Spleen (tissue), 7 donors: Measurements from ENCODE around the gene DIP2C.
A peak's percentile ranks its signal among the peaks of the same experiment; 100 is the strongest.

Experiments used
- CTCF ChIP-seq, 11 experiments: fragments of 200-600 bp in 7 of 11; fragments of 450-650 bp in 4 of 11; sonication (generic) in 4 of 11; IDR thresholded peaks in 8 of 11; conservative IDR thresholded peaks in 3 of 11; 1 replicate in 7 of 11; 2 replicates in 4 of 11; pipeline versions ENCODE4 v1.4.0 to v1.8.0; 2016 to 2021; ENCODE audit warnings: antibody characterized with exemption in 11 of 11, inconsistent platforms in 4 of 11, mild to moderate bottlenecking in 1 of 11
- POLR2AphosphoS5 ChIP-seq, 3 donors: sonication (generic); formaldehyde crosslinking; IDR thresholded peaks; one replicate each; pipeline ENCODE4 v1.5.1; 2017; ENCODE audit warnings: antibody characterized with exemption in 3 of 3
- donor health status: DM: no; HTN: no; CAD: no; lungs with moderate emphysema.
- donor health status: DM: no; HTN: no; CAD: no.
- donor health status: DM: no; HTN: no; CAD: no.

- no peak for TF ChIP-seq POLR2AphosphoS5 (IDR thresholded peaks at IDR 0.05)
- peak in 2 of 11 experiments; percentile 11 to 16 for TF ChIP-seq CTCF (IDR thresholded peaks at IDR 0.05 in 8 of 11, conservative IDR thresholded peaks at IDR 0.05 in 3 of 11)
Observed at GRCh38 chr10:470339-471003, 219.0 kb downstream of the DIP2C start.
